OCI-LY7 (cell line): ENCODE data around the gene SLC6A6.

ENCODE experiments used
- CTCF ChIP-seq: fragments of 200-600 bp; sonication (generic); conservative IDR thresholded peaks from 2 replicates; pipeline ENCODE4 v1.5.1; 2014; ENCODE audit warnings: mild to moderate bottlenecking, antibody characterized with exemption, low read length, moderate library complexity, mixed read lengths
- EZH2phosphoT487 ChIP-seq: fragments of 200-600 bp; sonication (generic); IDR thresholded peaks from 2 replicates; pipeline ENCODE4 v1.6.1; 2018; ENCODE audit warnings: low read depth, borderline replicate concordance, mild to moderate bottlenecking, mixed run types, antibody characterized with exemption, low read length, moderate library complexity, mixed read lengths

- TF ChIP-seq CTCF: no peak
- TF ChIP-seq EZH2phosphoT487: no peak
Observed at GRCh38 chr3:14468621-14468981, 66.2 kb downstream of the SLC6A6 start.
